HepG2 (cell line): ENCODE results near the gene SRSF2. TPM values are rescaled to one million over a fixed set of nuclear protein-coding genes. Genes with fewer than 3 reads are reported as not detected.

Experiments
- AKAP8 ChIP-seq: sonication (generic); formaldehyde crosslinking; IDR thresholded peaks from 2 replicates; pipeline ENCODE4 v1.5.1; 2020; ENCODE audit warnings: mild to moderate bottlenecking, missing genetic modification reagents
- ATF7 ChIP-seq, 2 experiments: fragments of 450-650 bp in 1 of 2; sonication (generic) in 1 of 2; formaldehyde crosslinking in 1 of 2; IDR thresholded peaks; 2 replicates each; pipeline versions ENCODE4 v1.4.0 to v1.6.1; 2016 to 2020; ENCODE audit warnings: antibody characterized with exemption in 1 of 2, mild to moderate bottlenecking in 1 of 2, missing genetic modification reagents in 1 of 2
- ATM ChIP-seq: fragments of 450-650 bp; IDR thresholded peaks from 2 replicates; pipeline ENCODE4 v1.7.1; 2017; ENCODE audit warnings: mild to moderate bottlenecking, borderline replicate concordance
- CAMTA2 ChIP-seq: sonication (generic); formaldehyde crosslinking; IDR thresholded peaks from 2 replicates; pipeline ENCODE4 v1.4.0; 2020; ENCODE audit warnings: mild to moderate bottlenecking, missing genetic modification reagents, borderline replicate concordance
- CHD4 ChIP-seq: fragments of 200-600 bp; sonication (generic); IDR thresholded peaks from 2 replicates; pipeline ENCODE4 v1.7.0; 2017; ENCODE audit warnings: mild to moderate bottlenecking, low read length, borderline replicate concordance
- EP300 ChIP-seq, 3 experiments: sonication (generic) in 1 of 3; formaldehyde crosslinking in 1 of 3; IDR thresholded peaks; 2 replicates each; pipeline versions ENCODE4 v1.5.1 to v1.6.1; 2011 to 2020; ENCODE audit warnings: low read depth in 2 of 3, low read length in 2 of 3, borderline replicate concordance in 1 of 3, improper control_type of control experiment in 1 of 3, mild to moderate bottlenecking in 1 of 3, missing genetic modification reagents in 1 of 3, moderate library complexity in 1 of 3
- GFI1 ChIP-seq: sonication (generic); formaldehyde crosslinking; IDR thresholded peaks from 2 replicates; pipeline ENCODE4 v1.5.0; 2020; ENCODE audit warnings: missing genetic modification reagents, mild to moderate bottlenecking, borderline replicate concordance
- GTF3A ChIP-seq: sonication (generic); formaldehyde crosslinking; conservative IDR thresholded peaks from 2 replicates; pipeline ENCODE4 v1.4.0; 2020; ENCODE audit warnings: mild to moderate bottlenecking, missing genetic modification reagents
- MEF2D ChIP-seq: sonication (generic); formaldehyde crosslinking; IDR thresholded peaks from 2 replicates; pipeline ENCODE4 v1.5.1; 2020; ENCODE audit warnings: mild to moderate bottlenecking, missing genetic modification reagents
- MIER3 ChIP-seq: IDR thresholded peaks from 2 replicates; pipeline ENCODE4 v1.6.1; 2016; ENCODE audit warnings: missing compliant biosample characterization, borderline replicate concordance
- NR2F2 ChIP-seq: IDR thresholded peaks from 2 replicates; pipeline ENCODE4 v1.6.1; 2012; ENCODE audit warnings: low read depth, inconsistent platforms, borderline replicate concordance
- RAD21 ChIP-seq: fragments of 450-650 bp; formaldehyde crosslinking; IDR thresholded peaks from 2 replicates; pipeline ENCODE4 v1.5.0; 2020; ENCODE audit warnings: mild to moderate bottlenecking
- RXRA ChIP-seq: sonication (generic); formaldehyde crosslinking; IDR thresholded peaks from 2 replicates; pipeline ENCODE4 v1.5.1; 2020; ENCODE audit warnings: missing genetic modification reagents
- SNRNP70 ChIP-seq: fragments of 200-400 bp; formaldehyde crosslinking; IDR thresholded peaks from 2 replicates; pipeline ENCODE4 v1.6.1; 2017; ENCODE audit warnings: mild to moderate bottlenecking, low read depth, low read length, moderate library complexity
- SOX13 ChIP-seq, 3 experiments: fragments of 450-650 bp in 1 of 3; sonication (generic) in 1 of 3; formaldehyde crosslinking in 1 of 3; IDR thresholded peaks in 2 of 3; conservative IDR thresholded peaks in 1 of 3; 2 replicates each; pipeline versions ENCODE4 v1.5.0 to v1.6.1; 2016 to 2020; ENCODE audit warnings: antibody characterized with exemption in 1 of 3, mild to moderate bottlenecking in 1 of 3, missing compliant biosample characterization in 1 of 3, missing genetic modification reagents in 1 of 3, moderate library complexity in 1 of 3
- U2AF1 ChIP-seq: fragments of 200-400 bp; formaldehyde crosslinking; optimal IDR thresholded peaks from 2 replicates; pipeline ENCODE3; 2017; ENCODE audit warnings: mild to moderate bottlenecking, low read depth, low read length
- ZFP41 ChIP-seq: sonication (generic); formaldehyde crosslinking; IDR thresholded peaks from 2 replicates; pipeline ENCODE4 v1.4.0; 2020; ENCODE audit warnings: mild to moderate bottlenecking, missing genetic modification reagents, borderline replicate concordance
- ZNF10 ChIP-seq: sonication (generic); formaldehyde crosslinking; IDR thresholded peaks from 2 replicates; pipeline ENCODE4 v1.4.0; 2020; ENCODE audit warnings: mild to moderate bottlenecking, low read depth, missing genetic modification reagents, borderline replicate concordance
- ZNF431 ChIP-seq: sonication (generic); formaldehyde crosslinking; IDR thresholded peaks from 2 replicates; pipeline ENCODE4 v1.9.0; 2022; ENCODE audit warnings: missing genetic modification reagents, low read depth, mild to moderate bottlenecking, borderline replicate concordance
- ZNF607 ChIP-seq: sonication (generic); formaldehyde crosslinking; IDR thresholded peaks from 2 replicates; pipeline ENCODE4 v1.5.1; 2020; ENCODE audit warnings: missing genetic modification reagents, mild to moderate bottlenecking, borderline replicate concordance
- ZNF709 ChIP-seq: sonication (generic); formaldehyde crosslinking; IDR thresholded peaks from 2 replicates; pipeline ENCODE4 v1.5.0; 2020; ENCODE audit warnings: mild to moderate bottlenecking, missing genetic modification reagents
- ZNF724P ChIP-seq: sonication (generic); formaldehyde crosslinking; IDR thresholded peaks from 2 replicates; pipeline ENCODE4 v1.8.0; 2022; ENCODE audit warnings: missing genetic modification reagents, borderline replicate concordance
- ZNF737 ChIP-seq: sonication (generic); formaldehyde crosslinking; IDR thresholded peaks from 2 replicates; pipeline ENCODE4 v1.5.0; 2020; ENCODE audit warnings: missing genetic modification reagents, mild to moderate bottlenecking, borderline replicate concordance
- ZNF772 ChIP-seq: sonication (generic); formaldehyde crosslinking; IDR thresholded peaks from 2 replicates; pipeline ENCODE4 v1.5.0; 2020; ENCODE audit warnings: mild to moderate bottlenecking, missing genetic modification reagents
- ZNF816 ChIP-seq: sonication (generic); formaldehyde crosslinking; IDR thresholded peaks from 2 replicates; pipeline ENCODE4 v1.8.0; 2022; ENCODE audit warnings: missing genetic modification reagents, mild to moderate bottlenecking, borderline replicate concordance
- ZSCAN20 ChIP-seq: sonication (generic); formaldehyde crosslinking; IDR thresholded peaks from 2 replicates; pipeline ENCODE4 v1.4.0; 2020; ENCODE audit warnings: missing genetic modification reagents, mild to moderate bottlenecking, borderline replicate concordance
- polyA plus RNA-seq, 8 experiments: library from polyadenylated mRNA; depleted of rRNA in 3 of 8; stranded (reverse) in 7 of 8; unstranded in 1 of 8; fragments of >200 nt; fragmentation: Illumina TruSeq in 4 of 8; extraction: Trizol in 4 of 8; gene quantifications; 2 replicates each; pipeline versions ENCODE4 v1.2.1 to v1.2.3, GENCODE V29; 2011 to 2016; ENCODE audit warnings: low read depth in 4 of 8, missing spikeins in 1 of 8, mixed read lengths in 1 of 8; ENCODE audit not compliant: insufficient read depth in 1 of 8
- total RNA-seq, 5 experiments: library from RNA; depleted of rRNA; stranded (reverse); fragments of >200 nt; fragmentation: Illumina TruSeq; extraction: Trizol; gene quantifications; 2 replicates each; pipeline ENCODE4 v1.2.3, GENCODE V29; 2016; ENCODE audit warnings: low read depth in 1 of 5
- TF ChIP-seq, protein P1 (sequence below): sonication (generic); formaldehyde crosslinking; IDR thresholded peaks from 2 replicates; pipeline ENCODE4 v1.5.0; 2020; ENCODE audit warnings: missing genetic modification reagents
- TF ChIP-seq, protein P2 (sequence below): sonication (generic); formaldehyde crosslinking; IDR thresholded peaks from 2 replicates; pipeline ENCODE4 v1.4.0; 2020; ENCODE audit warnings: missing genetic modification reagents

Gene SRSF2
- total and polyA plus RNA-seq, 2 of the 13 experiments (the other 11 are each of a cell fraction or from before 2014, with no cell fraction given), result 306 to 319 TPM

DNA sequence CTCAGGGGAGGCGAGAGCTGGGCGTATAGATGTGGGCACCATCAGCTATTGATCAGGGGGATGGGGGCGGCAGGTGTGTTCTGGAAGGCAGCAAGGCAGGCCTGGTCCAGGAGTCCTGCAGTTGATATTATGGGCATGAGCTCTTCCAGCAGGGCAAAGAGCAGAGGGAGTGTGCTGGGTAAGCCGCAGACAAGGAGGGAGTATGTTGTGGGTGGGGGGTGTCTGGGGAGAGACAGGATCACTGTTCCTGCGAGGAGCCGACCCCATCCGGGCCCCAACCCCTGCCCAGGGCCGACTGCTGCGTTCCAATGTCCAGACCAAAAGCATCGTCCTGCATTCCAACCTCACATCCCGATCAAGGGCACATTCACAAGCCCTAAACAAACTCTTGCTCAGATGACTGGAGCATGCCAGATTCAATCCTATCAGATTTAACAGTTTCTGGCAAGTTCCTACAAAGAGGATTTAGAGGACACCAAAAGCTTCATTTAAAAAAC is 35.6 kb downstream of the SRSF2 start (continued):
- TF ChIP-seq U2AF1 (no peak), AKAP8 (CRISPR knock-in tag) (peak; percentile 61; the same call in 1 of the 2 replicates), SOX13 (IDR thresholded peaks at IDR 0.05) (peak; percentile 30; the same call in 1 of the 2 replicates), SOX13 (CRISPR knock-in tag; conservative IDR thresholded peaks at IDR 0.05 in 1 of 2, IDR thresholded peaks at IDR 0.05 in 1 of 2) (peak in 1 of 2 experiments; percentile 53; a peak in 1 of 4 replicates), GFI1 (no peak), RAD21 (CRISPR knock-in tag) (no peak; the same call in 1 of the 2 replicates), ZNF724P (CRISPR knock-in tag) (no peak), ZNF816 (no peak), MIER3 (CRISPR knock-in tag) (no peak), EP300 (IDR thresholded peaks at IDR 0.05; ENCODE audit: low read depth in 2 of 2, low read length in 2 of 2) (peak in 1 of 2 experiments; percentile 39; a peak in 1 of 4 replicates), EP300 (CRISPR knock-in tag; IDR thresholded peaks at IDR 0.05; ENCODE audit: borderline replicate concordance) (peak; percentile 23; the same call in 1 of the 2 replicates), ZNF431 (CRISPR knock-in tag) (peak; percentile 86), MEF2D (no peak), ZNF10 (CRISPR knock-in tag) (no peak), CAMTA2 (CRISPR knock-in tag) (no peak), ZFP41 (0 out of 2 replicates have a peak, but pooled peaks have one; percentile 2), ZNF737 (CRISPR knock-in tag) (no peak), ATF7 (IDR thresholded peaks at IDR 0.05) (no peak), ATF7 (CRISPR knock-in tag; IDR thresholded peaks at IDR 0.05) (no peak; the same call in 1 of the 2 replicates), CHD4 (no peak), ZNF709 (CRISPR knock-in tag) (0 out of 2 replicates have a peak, but pooled peaks have one; percentile 35), ZNF772 (0 out of 2 replicates have a peak, but pooled peaks have one; percentile 51), SNRNP70 (no peak), ZSCAN20 (CRISPR knock-in tag) (no peak), ATM (no peak), RXRA (CRISPR knock-in tag) (peak; percentile 66), GTF3A (CRISPR knock-in tag) (no peak), ZNF607 (CRISPR knock-in tag) (0 out of 2 replicates have a peak, but pooled peaks have one; percentile 33), NR2F2 (no peak)
- TF ChIP-seq, protein P1, sequence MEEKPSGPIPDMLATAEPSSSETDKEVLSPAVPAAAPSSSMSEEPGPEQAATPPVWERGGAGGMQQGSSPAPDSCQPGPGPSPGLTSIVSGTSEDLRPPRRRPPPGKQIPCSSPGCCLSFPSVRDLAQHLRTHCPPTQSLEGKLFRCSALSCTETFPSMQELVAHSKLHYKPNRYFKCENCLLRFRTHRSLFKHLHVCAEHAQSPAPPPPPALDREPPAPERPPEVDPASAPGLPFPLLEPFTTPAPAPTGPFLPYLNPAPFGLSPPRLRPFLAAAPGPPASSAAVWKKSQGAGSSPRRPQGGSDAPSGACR (CRISPR knock-in tag), result no peak
- TF ChIP-seq, protein P2, sequence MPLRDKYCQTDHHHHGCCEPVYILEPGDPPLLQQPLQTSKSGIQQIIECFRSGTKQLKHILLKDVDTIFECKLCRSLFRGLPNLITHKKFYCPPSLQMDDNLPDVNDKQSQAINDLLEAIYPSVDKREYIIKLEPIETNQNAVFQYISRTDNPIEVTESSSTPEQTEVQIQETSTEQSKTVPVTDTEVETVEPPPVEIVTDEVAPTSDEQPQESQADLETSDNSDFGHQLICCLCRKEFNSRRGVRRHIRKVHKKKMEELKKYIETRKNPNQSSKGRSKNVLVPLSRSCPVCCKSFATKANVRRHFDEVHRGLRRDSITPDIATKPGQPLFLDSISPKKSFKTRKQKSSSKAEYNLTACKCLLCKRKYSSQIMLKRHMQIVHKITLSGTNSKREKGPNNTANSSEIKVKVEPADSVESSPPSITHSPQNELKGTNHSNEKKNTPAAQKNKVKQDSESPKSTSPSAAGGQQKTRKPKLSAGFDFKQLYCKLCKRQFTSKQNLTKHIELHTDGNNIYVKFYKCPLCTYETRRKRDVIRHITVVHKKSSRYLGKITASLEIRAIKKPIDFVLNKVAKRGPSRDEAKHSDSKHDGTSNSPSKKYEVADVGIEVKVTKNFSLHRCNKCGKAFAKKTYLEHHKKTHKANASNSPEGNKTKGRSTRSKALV (CRISPR knock-in tag), result no peak
